GM12878 (cell line): ENCODE results near the gene RSPH1. TPM values are rescaled to one million over a fixed set of nuclear protein-coding genes. Genes with fewer than 3 reads are reported as not detected.
A peak's percentile ranks its signal among the peaks of the same experiment; 100 is the strongest.

Source experiments
- CHD1 ChIP-seq: IDR thresholded peaks from 2 replicates; pipeline ENCODE4 v1.6.1; 2012; ENCODE audit warnings: low read depth, low read length, improper control_type of control experiment
- CREM ChIP-seq: IDR thresholded peaks from 2 replicates; pipeline ENCODE4 v1.6.1; 2014; ENCODE audit warnings: antibody characterized with exemption, low read depth
- ETV6 ChIP-seq, 2 experiments: fragments of 450-650 bp in 1 of 2; IDR thresholded peaks in 1 of 2; conservative IDR thresholded peaks in 1 of 2; 2 replicates each; pipeline ENCODE4 v1.6.1; 2014; ENCODE audit warnings: antibody characterized with exemption in 1 of 2, borderline replicate concordance in 1 of 2, low read depth in 1 of 2, mild to moderate bottlenecking in 1 of 2, moderate library complexity in 1 of 2
- FOS ChIP-seq: IDR thresholded peaks from 3 replicates; pipeline ENCODE4 v1.6.1; 2011; ENCODE audit warnings: borderline replicate concordance; ENCODE audit not compliant: insufficient read length; ENCODE audit errors: extremely low read depth
- FOXK2 ChIP-seq: fragments of 450-650 bp; IDR thresholded peaks from 2 replicates; pipeline ENCODE4 v1.6.1; 2017; ENCODE audit warnings: mild to moderate bottlenecking, moderate library complexity
- HDGF ChIP-seq: fragments of 450-650 bp; IDR thresholded peaks from 2 replicates; pipeline ENCODE4 v1.6.1; 2016; ENCODE audit warnings: antibody characterized with exemption
- IKZF1 ChIP-seq: fragments of 450-650 bp; conservative IDR thresholded peaks from 2 replicates; pipeline ENCODE4 v1.6.1; 2017; ENCODE audit warnings: antibody characterized with exemption, mild to moderate bottlenecking
- IKZF2 ChIP-seq, 2 experiments: fragments of 450-650 bp; IDR thresholded peaks; 2 replicates each; pipeline ENCODE4 v1.6.1; 2017; ENCODE audit warnings: mild to moderate bottlenecking in 2 of 2, moderate library complexity in 2 of 2
- JUND ChIP-seq: IDR thresholded peaks from 2 replicates; pipeline ENCODE4 v1.6.1; 2012; ENCODE audit warnings: low read depth, mild to moderate bottlenecking, low read length, improper control_type of control experiment, moderate library complexity
- MEF2A ChIP-seq: IDR thresholded peaks from 2 replicates; pipeline ENCODE4 v1.6.1; 2011; ENCODE audit warnings: low read depth, mild to moderate bottlenecking, low read length, moderate library complexity; ENCODE audit not compliant: insufficient read depth
- NFIC ChIP-seq: IDR thresholded peaks from 2 replicates; pipeline ENCODE4 v1.6.1; 2012; ENCODE audit warnings: low read depth, mild to moderate bottlenecking, inconsistent platforms, low read length, moderate library complexity
- NFYB ChIP-seq: IDR thresholded peaks from 2 replicates; pipeline ENCODE4 v1.6.1; 2011; ENCODE audit warnings: low read depth, mild to moderate bottlenecking, low read length, improper control_type of control experiment, moderate library complexity; ENCODE audit not compliant: insufficient read depth
- NR2F1 ChIP-seq: fragments of 450-650 bp; conservative IDR thresholded peaks from 2 replicates; pipeline ENCODE4 v1.6.1; 2017; ENCODE audit warnings: mild to moderate bottlenecking
- PML ChIP-seq: IDR thresholded peaks from 2 replicates; pipeline ENCODE4 v1.6.1; 2012; ENCODE audit warnings: low read length, inconsistent platforms
- SMAD5 ChIP-seq: IDR thresholded peaks from 2 replicates; pipeline ENCODE4 v1.6.1; 2016; ENCODE audit warnings: antibody characterized with exemption, low read depth
- SUZ12 ChIP-seq: fragments of 200-600 bp; sonication (generic); IDR thresholded peaks from one replicate; pipeline ENCODE4 v1.6.1; 2018; ENCODE audit warnings: antibody characterized with exemption, mild to moderate bottlenecking; ENCODE audit not compliant: unreplicated experiment
- TARDBP ChIP-seq: IDR thresholded peaks from 2 replicates; pipeline ENCODE4 v1.6.1; 2016; ENCODE audit warnings: borderline replicate concordance
- TCF12 ChIP-seq: IDR thresholded peaks from 2 replicates; pipeline ENCODE4 v1.6.1; 2011; ENCODE audit warnings: low read depth, mild to moderate bottlenecking, low read length
- polyA plus RNA-seq, 11 experiments: library from polyadenylated mRNA; depleted of rRNA in 4 of 11; unstranded in 6 of 11; stranded (reverse) in 5 of 11; fragments of >200 nt; fragmentation: Nextera tagmentation in 4 of 11; fragmentation: Illumina TruSeq in 1 of 11; extraction: Ambion mirVana in 4 of 11; extraction: Trizol in 1 of 11; gene quantifications; 1 replicate in 1 of 11; 2 replicates in 10 of 11; pipeline versions ENCODE4 v1.2.1 to v1.2.3, GENCODE V29; 2011 to 2016; ENCODE audit warnings: inconsistent platforms in 2 of 11, missing spikeins in 2 of 11, low read depth in 1 of 11
- total RNA-seq, 4 experiments: library from RNA; depleted of rRNA in 3 of 4; stranded (reverse); fragments of >200 nt in 3 of 4; fragmentation: Illumina TruSeq in 1 of 4; extraction: Trizol in 1 of 4; gene quantifications; 2 replicates each; pipeline versions ENCODE4 v1.2.1 to v1.2.3, GENCODE V29; 2013 to 2021
- TF ChIP-seq, protein P1 (sequence below): IDR thresholded peaks from 2 replicates; pipeline ENCODE4 v1.6.1; 2012; ENCODE audit warnings: low read depth, low read length, improper control_type of control experiment
- TF ChIP-seq, protein P2 (sequence below): fragments of 450-650 bp; IDR thresholded peaks from 2 replicates; pipeline ENCODE4 v1.6.1; 2017; ENCODE audit warnings: mild to moderate bottlenecking
- TF ChIP-seq, protein P3 (sequence below): fragments of 450-650 bp; formaldehyde crosslinking; IDR thresholded peaks from 2 replicates; pipeline ENCODE4 v1.4.0; 2020; ENCODE audit warnings: mild to moderate bottlenecking, moderate library complexity
- TF ChIP-seq, protein P4 (sequence below): IDR thresholded peaks from 2 replicates; pipeline ENCODE4 v1.6.1; 2011; ENCODE audit warnings: low read depth, mild to moderate bottlenecking, low read length, moderate library complexity, borderline replicate concordance; ENCODE audit errors: extremely low read depth
- TF ChIP-seq, protein P5 (sequence below): fragments of 450-650 bp; IDR thresholded peaks from 2 replicates; pipeline ENCODE4 v1.6.1; 2016; ENCODE audit warnings: mild to moderate bottlenecking

RSPH1 gene
- total and polyA plus RNA-seq, 10 of the 15 experiments (the other 5 are each of a cell fraction or from before 2014, with no cell fraction given) = 0.11 to 1.4 (median 0.38) TPM

DNA sequence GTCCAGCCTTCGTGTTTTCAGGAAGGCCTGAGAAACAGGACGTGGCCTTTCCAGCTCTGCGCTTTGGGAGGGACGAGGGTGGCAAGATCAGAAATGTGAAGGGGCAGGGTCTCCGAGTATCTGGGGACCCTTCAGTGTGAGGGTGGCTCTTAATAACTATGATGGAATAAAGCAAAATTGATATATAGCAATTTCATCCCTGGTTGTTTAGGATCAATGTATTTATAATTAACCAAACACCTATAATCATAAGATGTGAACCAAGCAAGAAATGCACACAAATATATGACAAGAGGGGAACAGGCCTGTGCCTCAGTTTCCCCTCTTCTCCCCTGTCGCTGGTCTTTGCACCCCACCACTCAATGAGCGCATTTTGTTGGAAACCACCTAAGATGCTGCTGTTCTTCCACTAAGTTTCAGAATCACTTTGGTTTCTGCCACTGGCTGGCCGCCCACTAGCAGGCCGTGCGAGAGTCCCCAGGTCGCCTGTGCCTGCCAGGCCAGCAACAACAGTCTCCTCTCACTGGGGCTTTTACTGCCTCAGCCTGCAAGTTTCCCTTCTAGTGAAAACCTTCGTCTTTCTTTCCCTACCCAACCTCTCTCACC is 55.7 kb downstream of the RSPH1 start (continued):
- TF ChIP-seq ETV6 (conservative IDR thresholded peaks at IDR 0.05 in 1 of 2, IDR thresholded peaks at IDR 0.05 in 1 of 2; ENCODE audit: borderline replicate concordance in 1 of 2, low read depth in 1 of 2) = no peak
- TF ChIP-seq, protein P1, sequence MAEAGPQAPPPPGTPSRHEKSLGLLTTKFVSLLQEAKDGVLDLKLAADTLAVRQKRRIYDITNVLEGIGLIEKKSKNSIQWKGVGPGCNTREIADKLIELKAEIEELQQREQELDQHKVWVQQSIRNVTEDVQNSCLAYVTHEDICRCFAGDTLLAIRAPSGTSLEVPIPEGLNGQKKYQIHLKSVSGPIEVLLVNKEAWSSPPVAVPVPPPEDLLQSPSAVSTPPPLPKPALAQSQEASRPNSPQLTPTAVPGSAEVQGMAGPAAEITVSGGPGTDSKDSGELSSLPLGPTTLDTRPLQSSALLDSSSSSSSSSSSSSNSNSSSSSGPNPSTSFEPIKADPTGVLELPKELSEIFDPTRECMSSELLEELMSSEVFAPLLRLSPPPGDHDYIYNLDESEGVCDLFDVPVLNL = no peak
- no peak for TF ChIP-seq SUZ12
- TF ChIP-seq FOXK2 = no peak
- no peak for TF ChIP-seq TARDBP
- no peak for TF ChIP-seq SMAD5
- TF ChIP-seq CREM = no peak
- peak; percentile 31; the same call in 1 of the 2 replicates for TF ChIP-seq TCF12
- no peak for TF ChIP-seq JUND
- TF ChIP-seq, protein P2, sequence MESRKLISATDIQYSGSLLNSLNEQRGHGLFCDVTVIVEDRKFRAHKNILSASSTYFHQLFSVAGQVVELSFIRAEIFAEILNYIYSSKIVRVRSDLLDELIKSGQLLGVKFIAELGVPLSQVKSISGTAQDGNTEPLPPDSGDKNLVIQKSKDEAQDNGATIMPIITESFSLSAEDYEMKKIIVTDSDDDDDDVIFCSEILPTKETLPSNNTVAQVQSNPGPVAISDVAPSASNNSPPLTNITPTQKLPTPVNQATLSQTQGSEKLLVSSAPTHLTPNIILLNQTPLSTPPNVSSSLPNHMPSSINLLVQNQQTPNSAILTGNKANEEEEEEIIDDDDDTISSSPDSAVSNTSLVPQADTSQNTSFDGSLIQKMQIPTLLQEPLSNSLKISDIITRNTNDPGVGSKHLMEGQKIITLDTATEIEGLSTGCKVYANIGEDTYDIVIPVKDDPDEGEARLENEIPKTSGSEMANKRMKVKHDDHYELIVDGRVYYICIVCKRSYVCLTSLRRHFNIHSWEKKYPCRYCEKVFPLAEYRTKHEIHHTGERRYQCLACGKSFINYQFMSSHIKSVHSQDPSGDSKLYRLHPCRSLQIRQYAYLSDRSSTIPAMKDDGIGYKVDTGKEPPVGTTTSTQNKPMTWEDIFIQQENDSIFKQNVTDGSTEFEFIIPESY = no peak
- TF ChIP-seq, protein P3, sequence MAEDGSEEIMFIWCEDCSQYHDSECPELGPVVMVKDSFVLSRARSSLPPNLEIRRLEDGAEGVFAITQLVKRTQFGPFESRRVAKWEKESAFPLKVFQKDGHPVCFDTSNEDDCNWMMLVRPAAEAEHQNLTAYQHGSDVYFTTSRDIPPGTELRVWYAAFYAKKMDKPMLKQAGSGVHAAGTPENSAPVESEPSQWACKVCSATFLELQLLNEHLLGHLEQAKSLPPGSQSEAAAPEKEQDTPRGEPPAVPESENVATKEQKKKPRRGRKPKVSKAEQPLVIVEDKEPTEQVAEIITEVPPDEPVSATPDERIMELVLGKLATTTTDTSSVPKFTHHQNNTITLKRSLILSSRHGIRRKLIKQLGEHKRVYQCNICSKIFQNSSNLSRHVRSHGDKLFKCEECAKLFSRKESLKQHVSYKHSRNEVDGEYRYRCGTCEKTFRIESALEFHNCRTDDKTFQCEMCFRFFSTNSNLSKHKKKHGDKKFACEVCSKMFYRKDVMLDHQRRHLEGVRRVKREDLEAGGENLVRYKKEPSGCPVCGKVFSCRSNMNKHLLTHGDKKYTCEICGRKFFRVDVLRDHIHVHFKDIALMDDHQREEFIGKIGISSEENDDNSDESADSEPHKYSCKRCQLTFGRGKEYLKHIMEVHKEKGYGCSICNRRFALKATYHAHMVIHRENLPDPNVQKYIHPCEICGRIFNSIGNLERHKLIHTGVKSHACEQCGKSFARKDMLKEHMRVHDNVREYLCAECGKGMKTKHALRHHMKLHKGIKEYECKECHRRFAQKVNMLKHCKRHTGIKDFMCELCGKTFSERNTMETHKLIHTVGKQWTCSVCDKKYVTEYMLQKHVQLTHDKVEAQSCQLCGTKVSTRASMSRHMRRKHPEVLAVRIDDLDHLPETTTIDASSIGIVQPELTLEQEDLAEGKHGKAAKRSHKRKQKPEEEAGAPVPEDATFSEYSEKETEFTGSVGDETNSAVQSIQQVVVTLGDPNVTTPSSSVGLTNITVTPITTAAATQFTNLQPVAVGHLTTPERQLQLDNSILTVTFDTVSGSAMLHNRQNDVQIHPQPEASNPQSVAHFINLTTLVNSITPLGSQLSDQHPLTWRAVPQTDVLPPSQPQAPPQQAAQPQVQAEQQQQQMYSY (CRISPR knock-in tag) = no peak
- TF ChIP-seq, protein P4, sequence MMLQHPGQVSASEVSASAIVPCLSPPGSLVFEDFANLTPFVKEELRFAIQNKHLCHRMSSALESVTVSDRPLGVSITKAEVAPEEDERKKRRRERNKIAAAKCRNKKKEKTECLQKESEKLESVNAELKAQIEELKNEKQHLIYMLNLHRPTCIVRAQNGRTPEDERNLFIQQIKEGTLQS = no peak
- 0 out of 2 replicates have a peak, but pooled peaks have one; percentile 22 for TF ChIP-seq NR2F1
- no peak for TF ChIP-seq MEF2A
- TF ChIP-seq, protein P5, sequence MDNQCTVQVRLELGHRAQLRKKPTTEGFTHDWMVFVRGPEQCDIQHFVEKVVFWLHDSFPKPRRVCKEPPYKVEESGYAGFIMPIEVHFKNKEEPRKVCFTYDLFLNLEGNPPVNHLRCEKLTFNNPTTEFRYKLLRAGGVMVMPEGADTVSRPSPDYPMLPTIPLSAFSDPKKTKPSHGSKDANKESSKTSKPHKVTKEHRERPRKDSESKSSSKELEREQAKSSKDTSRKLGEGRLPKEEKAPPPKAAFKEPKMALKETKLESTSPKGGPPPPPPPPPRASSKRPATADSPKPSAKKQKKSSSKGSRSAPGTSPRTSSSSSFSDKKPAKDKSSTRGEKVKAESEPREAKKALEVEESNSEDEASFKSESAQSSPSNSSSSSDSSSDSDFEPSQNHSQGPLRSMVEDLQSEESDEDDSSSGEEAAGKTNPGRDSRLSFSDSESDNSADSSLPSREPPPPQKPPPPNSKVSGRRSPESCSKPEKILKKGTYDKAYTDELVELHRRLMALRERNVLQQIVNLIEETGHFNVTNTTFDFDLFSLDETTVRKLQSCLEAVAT = peak; percentile 48
- peak; percentile 60; the same call in 1 of the 2 replicates for TF ChIP-seq PML
- TF ChIP-seq IKZF2 (IDR thresholded peaks at IDR 0.05) = peak; percentile 8 to 26; a peak in 2 of 4 replicates
- no peak for TF ChIP-seq NFYB
- peak; percentile 69; the same call in 1 of the 2 replicates for TF ChIP-seq IKZF1
- TF ChIP-seq HDGF = no peak
- no peak for TF ChIP-seq CHD1
- peak; percentile 39 for TF ChIP-seq NFIC
- no peak for TF ChIP-seq FOS
